Osteoblast (primary cell): Measurements from ENCODE around the gene FAM72A. TPM values are rescaled to one million over a fixed set of nuclear protein-coding genes. Genes with fewer than 3 reads are reported as not detected.
"Not testable (repeated sequence)": the region's sequence is repeated elsewhere in the genome, so short reads cannot be mapped to it uniquely, and the experiment has no call there.

Source experiments
- DNase-seq: peaks from one replicate; pipeline ENCODE4 v3.0.0; 2011; ENCODE audit warnings: low spot score, mixed read lengths; ENCODE audit not compliant: insufficient read length; ENCODE audit errors: missing footprints
- H2AFZ ChIP-seq: 2 replicates; pipeline ENCODE4 v1.6.0; 2011; ENCODE audit warnings: mild to moderate bottlenecking, low read length
- H3K27ac ChIP-seq: 2 replicates; pipeline ENCODE4 v1.5.1; 2011; ENCODE audit warnings: mild to moderate bottlenecking, low read depth, low read length, moderate library complexity
- H3K27me3 ChIP-seq: 2 replicates; pipeline ENCODE4 v1.6.0; 2012; ENCODE audit warnings: mild to moderate bottlenecking, control low read depth, inconsistent platforms, low read length, moderate library complexity; ENCODE audit not compliant: insufficient read depth
- H3K36me3 ChIP-seq: 2 replicates; pipeline ENCODE4 v1.5.1; 2011; ENCODE audit warnings: mild to moderate bottlenecking, low read length, control low read depth, moderate library complexity; ENCODE audit not compliant: insufficient read depth
- H3K4me1 ChIP-seq: 2 replicates; pipeline ENCODE4 v1.5.1; 2011; ENCODE audit warnings: mild to moderate bottlenecking, low read length, control low read depth, moderate library complexity; ENCODE audit not compliant: insufficient read depth
- H3K4me2 ChIP-seq: 2 replicates; pipeline ENCODE4 v1.6.0; 2011; ENCODE audit warnings: mild to moderate bottlenecking, low read length; ENCODE audit not compliant: insufficient read depth
- H3K4me3 ChIP-seq: fragments of 200-600 bp; sonication (generic); 3 replicates; pipeline ENCODE4 v1.5.1; 2012; ENCODE audit warnings: mild to moderate bottlenecking, low read length, inconsistent platforms; ENCODE audit not compliant: insufficient read depth
- H3K79me2 ChIP-seq: 2 replicates; pipeline ENCODE4 v1.6.0; 2012; ENCODE audit warnings: mild to moderate bottlenecking, low read length, control low read depth, inconsistent platforms; ENCODE audit not compliant: insufficient read depth
- H3K9me3 ChIP-seq: 2 replicates; pipeline ENCODE4 v1.5.1; 2011; ENCODE audit warnings: low read depth, low read length, control low read depth
- H4K20me1 ChIP-seq: 2 replicates; pipeline ENCODE4 v1.6.0; 2012; ENCODE audit warnings: mild to moderate bottlenecking, low read length, control low read depth; ENCODE audit not compliant: insufficient read depth
- total RNA-seq: library from RNA; depleted of rRNA; stranded (reverse); fragments of >200 nt; gene quantifications from 2 replicates; pipeline ENCODE4 v1.2.3, GENCODE V29; 2012

The FAM72A gene
- total RNA-seq, 1 donor: 2.2 TPM

DNA sequence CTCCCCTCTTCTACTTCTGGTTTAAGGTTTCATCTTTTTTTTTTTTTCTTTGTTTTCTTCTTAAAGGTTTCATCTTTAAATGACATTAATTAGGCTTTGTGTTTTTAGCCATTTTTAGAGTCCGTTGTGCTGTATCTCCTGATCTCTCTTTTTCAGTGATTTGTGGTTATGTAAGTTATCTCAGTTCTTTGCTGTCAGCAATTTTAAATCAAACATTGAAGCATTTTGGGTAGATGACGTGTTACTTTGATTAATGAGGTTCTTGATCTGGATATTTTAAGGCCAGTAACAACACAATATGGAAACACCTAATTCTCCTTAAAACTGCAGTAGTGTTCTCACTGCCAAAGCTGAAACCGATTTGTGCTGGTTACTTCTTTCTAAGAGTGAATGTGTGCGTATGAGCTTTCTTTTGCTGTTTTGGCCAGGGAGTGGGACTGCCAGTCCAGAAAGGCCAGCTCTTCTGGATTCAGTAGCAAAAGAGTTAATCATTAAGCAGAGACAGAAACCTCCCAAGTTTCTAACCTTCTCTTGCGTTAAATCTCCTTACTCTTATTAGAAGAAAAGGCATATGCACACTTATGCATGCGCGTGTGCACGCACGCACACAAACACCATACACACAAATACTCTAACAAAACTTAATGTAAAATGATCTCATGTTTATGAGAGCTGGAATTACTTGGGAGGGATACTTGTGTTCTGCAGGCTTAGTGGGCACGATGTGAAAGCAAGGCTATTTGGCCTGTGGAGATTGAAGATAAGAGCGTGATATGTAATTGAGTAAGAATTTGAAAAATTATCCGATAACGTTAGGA, 17.1 kb upstream of the FAM72A start:
- H3K79me2 ChIP-seq, H3K27me3 ChIP-seq, H3K27ac ChIP-seq, H4K20me1 ChIP-seq, H3K36me3 ChIP-seq, H3K4me3 ChIP-seq, H2AFZ ChIP-seq, DNase-seq, H3K9me3 ChIP-seq, H3K4me1 ChIP-seq: not testable (repeated sequence)
- H3K4me2 ChIP-seq: peak overlapping the region; percentile 10

DNA sequence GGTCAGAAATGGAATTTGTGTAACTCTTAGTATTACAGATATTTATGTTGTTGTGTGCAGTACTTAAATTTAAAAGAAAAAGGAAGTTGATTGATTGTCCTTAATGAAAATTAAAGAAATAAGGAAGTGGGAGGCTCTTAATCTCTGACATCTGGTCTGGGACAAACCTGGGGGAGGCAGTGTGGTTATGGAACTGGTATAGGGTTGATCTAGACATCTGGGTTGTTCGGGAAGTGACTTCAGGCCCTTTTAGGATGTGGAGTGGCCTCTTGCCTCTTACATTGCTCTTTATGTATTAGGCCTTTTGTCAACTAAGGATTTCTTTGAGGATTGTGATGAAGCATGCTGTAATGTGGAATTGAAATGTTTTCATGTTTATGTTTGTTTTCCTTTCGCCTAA, 16.1 kb upstream of the FAM72A start:
- H2AFZ ChIP-seq, H3K4me2 ChIP-seq, H3K27me3 ChIP-seq, H4K20me1 ChIP-seq, H3K36me3 ChIP-seq, H3K4me1 ChIP-seq, H3K9me3 ChIP-seq, DNase-seq, H3K79me2 ChIP-seq, H3K27ac ChIP-seq, H3K4me3 ChIP-seq: not testable (repeated sequence)

DNA sequence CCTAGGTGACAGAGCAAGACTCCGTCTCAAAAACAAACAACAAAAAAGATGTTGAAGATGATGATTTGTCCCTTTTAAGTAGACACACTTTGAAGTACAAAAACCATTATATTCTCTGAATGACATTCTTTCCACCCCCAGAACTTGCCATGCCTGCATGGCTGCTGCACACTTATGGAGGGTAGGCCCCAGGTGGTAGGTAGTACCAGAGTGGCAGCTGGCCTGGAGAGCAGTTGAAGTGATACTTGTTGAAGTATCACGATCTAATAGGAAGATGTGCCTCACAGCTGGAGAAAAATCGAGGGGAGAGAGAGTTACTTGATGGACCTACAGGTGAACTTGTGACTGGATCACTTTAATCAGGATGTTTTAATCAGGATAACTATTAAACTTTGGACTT, 15.6 kb upstream of the FAM72A start:
- H3K27me3 ChIP-seq, H2AFZ ChIP-seq, DNase-seq, H4K20me1 ChIP-seq, H3K36me3 ChIP-seq, H3K4me2 ChIP-seq, H3K4me3 ChIP-seq, H3K4me1 ChIP-seq, H3K9me3 ChIP-seq, H3K27ac ChIP-seq, H3K79me2 ChIP-seq: not testable (repeated sequence)

DNA sequence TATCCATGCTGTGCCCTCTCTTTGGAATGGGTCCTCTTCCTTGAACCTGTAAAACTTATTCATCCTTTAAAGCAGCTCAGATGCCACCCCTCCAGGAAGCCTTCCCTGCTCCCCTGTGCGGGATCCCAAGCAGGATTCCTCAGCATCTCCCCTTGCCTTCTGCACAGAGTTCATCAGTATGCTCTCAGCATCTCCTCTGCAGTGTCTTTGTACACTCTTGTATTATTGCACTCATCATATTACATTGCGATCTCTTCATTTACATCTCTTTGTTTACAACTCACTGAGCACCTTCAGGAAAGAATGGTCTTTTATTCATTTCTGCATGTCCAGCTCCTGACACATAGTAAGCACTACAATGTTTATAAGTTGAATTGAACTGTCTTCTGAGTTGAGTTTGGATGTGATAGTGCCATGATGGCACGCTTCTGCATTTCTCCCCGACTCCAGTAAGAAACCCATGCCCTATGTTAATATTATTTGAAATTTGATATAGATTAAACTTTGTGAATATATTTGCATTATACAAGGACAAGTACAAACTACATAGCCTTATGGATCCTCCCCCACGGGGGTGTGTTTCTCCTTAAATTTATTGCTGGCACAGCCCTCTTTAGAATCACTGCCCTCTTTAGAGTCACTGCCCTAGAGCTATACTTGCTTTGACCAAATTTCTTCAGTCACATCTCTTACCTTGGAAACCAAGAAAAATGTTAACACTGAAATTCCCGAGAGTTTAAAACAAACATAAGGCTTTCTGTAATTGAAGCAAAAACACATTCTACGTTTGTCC, 13.2 kb upstream of the FAM72A start:
- H2AFZ ChIP-seq, H3K79me2 ChIP-seq, H3K4me3 ChIP-seq, H3K27me3 ChIP-seq, H3K4me2 ChIP-seq, H3K9me3 ChIP-seq, H3K36me3 ChIP-seq, DNase-seq, H3K27ac ChIP-seq, H4K20me1 ChIP-seq, H3K4me1 ChIP-seq: not testable (repeated sequence)

DNA sequence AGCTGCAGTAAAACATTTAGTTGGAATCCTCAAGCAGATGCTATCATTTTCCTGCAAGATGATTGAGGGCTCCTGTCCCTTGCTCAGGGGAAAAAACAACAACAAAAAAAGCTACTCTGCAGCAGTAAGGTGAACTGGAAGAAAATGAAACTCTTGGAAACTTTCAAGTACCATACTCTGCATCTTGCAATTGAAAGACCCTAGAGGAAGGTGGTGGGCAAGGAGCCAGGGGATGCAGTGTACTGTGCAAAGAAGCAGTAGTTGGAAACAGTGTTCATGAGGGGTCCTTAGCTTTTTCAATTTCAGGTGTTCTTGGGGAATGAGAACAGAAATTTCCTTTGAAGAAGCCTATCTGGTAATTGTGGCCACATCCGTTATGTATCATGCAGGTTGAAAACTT, 8.2 kb upstream of the FAM72A start:
- H3K79me2 ChIP-seq, DNase-seq, H3K9me3 ChIP-seq, H3K36me3 ChIP-seq, H4K20me1 ChIP-seq, H3K27me3 ChIP-seq, H2AFZ ChIP-seq, H3K4me2 ChIP-seq, H3K27ac ChIP-seq, H3K4me1 ChIP-seq, H3K4me3 ChIP-seq: not testable (repeated sequence)

DNA sequence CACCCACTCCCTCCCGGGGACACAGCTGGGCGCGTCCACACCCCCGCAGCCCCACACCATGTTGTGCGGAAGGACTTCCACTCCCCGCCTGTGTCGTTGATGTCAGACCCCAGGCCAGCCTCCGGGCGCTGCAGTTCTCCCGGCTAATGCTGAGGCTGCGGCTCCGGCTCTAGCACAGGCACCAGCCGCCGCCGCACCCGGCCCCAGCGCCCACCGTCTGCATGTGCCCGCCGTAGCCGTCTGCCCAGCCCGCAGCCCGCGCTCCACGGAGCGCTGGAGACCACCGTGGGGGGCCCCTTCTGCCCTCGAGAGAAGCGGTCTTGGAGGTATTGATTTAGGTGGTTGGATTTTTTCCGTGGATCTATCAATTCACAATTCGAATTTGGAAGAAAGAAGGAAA, 2.9 kb upstream of the FAM72A start:
- not testable (repeated sequence) for H3K4me3 ChIP-seq, H3K9me3 ChIP-seq, H3K27ac ChIP-seq, H4K20me1 ChIP-seq, H3K36me3 ChIP-seq, H3K79me2 ChIP-seq, H3K4me1 ChIP-seq, H2AFZ ChIP-seq, DNase-seq, H3K27me3 ChIP-seq
- peak overlapping the region; percentile 51 for H3K4me2 ChIP-seq

DNA sequence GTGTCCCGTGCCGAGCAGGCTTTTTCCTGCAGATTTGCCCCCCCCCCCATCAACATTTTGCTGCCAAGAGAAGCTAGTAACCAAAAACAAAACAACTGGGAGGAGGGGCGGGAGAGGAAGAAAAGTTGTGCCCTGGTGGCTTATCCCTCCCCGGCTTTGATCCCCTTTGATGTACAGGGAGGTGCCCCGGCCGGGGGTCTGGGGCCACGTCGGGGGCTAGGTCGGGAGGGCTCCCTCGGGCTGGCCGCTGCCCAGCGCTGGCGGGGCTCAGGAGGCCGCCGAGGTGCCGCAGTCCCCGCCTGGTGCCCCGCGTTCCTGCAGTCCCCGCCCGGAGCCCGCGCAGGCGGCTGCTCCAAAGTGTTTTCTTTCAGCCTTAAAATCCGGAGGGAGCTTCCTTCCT, 2.2 kb upstream of the FAM72A start:
- not testable (repeated sequence) for H3K4me1 ChIP-seq, H4K20me1 ChIP-seq, H3K36me3 ChIP-seq, DNase-seq, H3K27me3 ChIP-seq, H3K79me2 ChIP-seq, H2AFZ ChIP-seq, H3K9me3 ChIP-seq
- H3K4me3 ChIP-seq: peak overlapping the region; percentile 66
- peak overlapping the region; percentile 45 for H3K27ac ChIP-seq
- peak overlapping the region; percentile 63 for H3K4me2 ChIP-seq

DNA sequence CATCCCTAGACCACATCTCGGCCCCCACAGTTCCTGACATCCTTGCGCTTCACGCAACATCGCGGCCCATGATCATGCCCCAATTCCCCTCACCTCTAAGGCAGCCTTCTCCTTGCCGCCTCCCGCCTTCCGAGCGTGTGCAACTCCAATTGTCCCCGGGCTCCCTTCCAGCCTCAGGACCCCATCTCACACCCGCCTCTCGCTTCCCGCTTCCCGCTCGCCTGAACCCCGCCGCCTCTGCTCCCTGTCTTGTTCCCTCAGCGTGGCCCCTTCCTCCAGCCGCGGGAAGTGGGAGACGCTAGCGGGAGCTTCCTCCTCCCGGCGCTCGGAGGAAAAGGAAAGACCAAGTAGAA, 1.5 kb upstream of the FAM72A start:
- not testable (repeated sequence) for H3K27me3 ChIP-seq, H4K20me1 ChIP-seq, H3K27ac ChIP-seq, H3K4me1 ChIP-seq, DNase-seq, H3K79me2 ChIP-seq, H3K4me2 ChIP-seq, H2AFZ ChIP-seq, H3K9me3 ChIP-seq, H3K36me3 ChIP-seq
- H3K4me3 ChIP-seq: peak overlapping the region; percentile 57
